Transverse colon (tissue), 4 donors: ENCODE measurements around the gene PLCB1. TPM values are rescaled to one million over a fixed set of nuclear protein-coding genes. Genes with fewer than 3 reads are reported as not detected.
A peak's percentile ranks its signal among the peaks of the same experiment; 100 is the strongest.

Source experiments
- DNase-seq: peaks from one replicate; pipeline ENCODE4 v3.0.0-alpha.2; 2019
- H3K27ac ChIP-seq, 4 donors: fragments of 200-600 bp; sonication (generic); 2 replicates each; pipeline ENCODE4 v1.5.1; 2016 to 2018; ENCODE audit warnings: inconsistent platforms in 4 of 4
- H3K27me3 ChIP-seq: fragments of 200-600 bp; sonication (generic); 2 replicates; pipeline ENCODE4 v1.5.1; 2017; ENCODE audit warnings: inconsistent platforms
- H3K36me3 ChIP-seq, 4 donors: fragments of 200-600 bp; sonication (generic); 2 replicates each; pipeline ENCODE4 v1.5.1; 2017 to 2019; ENCODE audit warnings: inconsistent platforms in 4 of 4
- H3K4me1 ChIP-seq, 4 donors: fragments of 200-600 bp; sonication (generic); 2 replicates each; pipeline ENCODE4 v1.5.1; 2017 to 2020; ENCODE audit warnings: inconsistent platforms in 4 of 4
- H3K4me3 ChIP-seq, 4 donors: fragments of 200-600 bp; sonication (generic); 1 replicate in 1 of 4; 2 replicates in 3 of 4; pipeline versions ENCODE4 v1.5.1 to v1.6.1; 2017 to 2019; ENCODE audit warnings: inconsistent platforms in 4 of 4
- H3K9me3 ChIP-seq, 2 donors: fragments of 200-600 bp; sonication (generic); 2 replicates each; pipeline ENCODE4 v1.5.1; 2017 to 2019; ENCODE audit warnings: inconsistent platforms in 2 of 2
- CTCF ChIP-seq, 5 experiments: fragments of 200-600 bp in 3 of 5; fragments of 450-650 bp in 2 of 5; sonication (generic) in 3 of 5; IDR thresholded peaks; 1 replicate in 2 of 5; 2 replicates in 3 of 5; pipeline ENCODE4 v1.5.1; 2016 to 2017; ENCODE audit warnings: antibody characterized with exemption in 5 of 5, inconsistent platforms in 3 of 5, mild to moderate bottlenecking in 2 of 5, moderate library complexity in 1 of 5
- EP300 ChIP-seq: sonication (generic); formaldehyde crosslinking; IDR thresholded peaks from one replicate; pipeline ENCODE4 v1.6.1; 2017; ENCODE audit warnings: antibody characterized with exemption, low read depth
- POLR2A ChIP-seq: fragments of 450-650 bp; IDR thresholded peaks from one replicate; pipeline ENCODE4 v1.6.1; 2016; ENCODE audit warnings: antibody characterized with exemption, mild to moderate bottlenecking, moderate library complexity
- POLR2AphosphoS5 ChIP-seq, 3 donors: sonication (generic); formaldehyde crosslinking; IDR thresholded peaks; one replicate each; pipeline ENCODE4 v1.6.1; 2016; ENCODE audit warnings: antibody characterized with exemption in 3 of 3
- WGBS, 2 donors: methylation state at CpG; one replicate each; pipeline ENCODE4 v1.1.5; 2018; ENCODE audit warnings: low coverage in 1 of 2; 5-methylcytosine and 5-hydroxymethylcytosine counted together
- in situ Hi-C, 4 donors: fragments of 200-750 bp; cut with MboI; loops; one replicate each; pipeline versions ENCODE4 v1.15.0 to v1.15.1; 2017; ENCODE audit warnings: low sequenced_read_pairs in 3 of 4, low pct_ligation_motif_present in 1 of 4, low pct_unique_long_range_greater_than_20kb in 1 of 4
- intact Hi-C: fragments of 100-400 bp; cut with DNase I; formaldehyde crosslinking; loops from one replicate; pipeline ENCODE4 v1.15.1; 2023; ENCODE audit warnings: low total_unique reads
- total RNA-seq, 4 donors: library from RNA; depleted of rRNA; stranded (reverse); fragments of >200 nt; gene quantifications; one replicate each; pipeline ENCODE4 v1.1.0, GENCODE V29; 2016

Gene PLCB1
- total RNA-seq, 4 donors from 2014 or later = 13.1 to 18.6 (median 15.8) TPM

GRCh38 chr20:8891039-8891438, 759.0 kb downstream of the PLCB1 start:
- no peak for TF ChIP-seq POLR2AphosphoS5 (IDR thresholded peaks at IDR 0.05)
- TF ChIP-seq CTCF (IDR thresholded peaks at IDR 0.05) = no peak
- no peak for TF ChIP-seq EP300
- no peak for TF ChIP-seq POLR2A
- intact Hi-C loops = no loop called here
- Histone ChIP-seq H3K4me3 (no peak overlapping the region), H3K9me3 (peaks cover 15 to 16% of the 10 kb centered on the region in 2 donors), H3K36me3 (no peaks in the 10 kb centered on the region), H3K27me3 (no peaks in the 10 kb centered on the region), H3K4me1 (no peaks in the 10 kb centered on the region), H3K27ac (no peak overlapping the region)
- WGBS, 2 donors = 90 to 100% methylated on average over 1 of the region's 1 CpG
- no peak for DNase-seq
- in situ Hi-C loops = no loop called here

DNA sequence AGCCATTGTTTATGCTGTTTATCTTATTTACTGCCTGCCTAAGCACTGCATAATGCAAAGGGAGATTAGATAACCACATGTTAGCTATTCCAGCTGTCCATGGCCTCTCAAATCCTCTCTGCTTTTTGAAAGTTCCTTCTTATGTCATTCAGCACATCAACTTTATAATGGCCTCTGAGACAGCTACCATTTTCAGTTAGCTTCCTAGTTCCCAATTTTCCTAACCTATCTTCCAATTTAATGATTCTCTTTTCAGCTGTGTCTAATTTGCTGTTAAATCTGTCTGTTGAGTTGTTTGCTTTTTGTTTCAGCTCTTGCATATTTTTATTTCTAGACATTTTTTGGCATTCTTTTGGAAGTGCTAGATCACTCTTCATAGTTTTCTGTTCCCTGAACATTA, 763.4 kb downstream of the PLCB1 start:
- H3K9me3 ChIP-seq = peaks cover 15 to 16% of the 10 kb centered on the region in 2 donors
- no peak overlapping the region for H3K4me3 ChIP-seq
- no peaks in the 10 kb centered on the region for H3K4me1 ChIP-seq
- intact Hi-C loops (no loop called here), in situ Hi-C loops (no loop called here)
- no peaks in the 10 kb centered on the region for H3K27me3 ChIP-seq
- TF ChIP-seq POLR2A (no peak), CTCF (IDR thresholded peaks at IDR 0.05) (no peak), EP300 (no peak), POLR2AphosphoS5 (IDR thresholded peaks at IDR 0.05) (no peak)
- no peak for DNase-seq
- no peak overlapping the region for H3K27ac ChIP-seq
- H3K36me3 ChIP-seq = no peaks in the 10 kb centered on the region

- no peak for TF ChIP-seq POLR2AphosphoS5 (IDR thresholded peaks at IDR 0.05)
- TF ChIP-seq EP300 = no peak
- no peak for TF ChIP-seq POLR2A
- no peak for TF ChIP-seq CTCF (IDR thresholded peaks at IDR 0.05)
- no peak for DNase-seq
- H3K27me3 ChIP-seq = no peaks in the 10 kb centered on the region
- H3K36me3 ChIP-seq = no peaks in the 10 kb centered on the region
- H3K9me3 ChIP-seq = peaks cover 15 to 16% of the 10 kb centered on the region in 2 donors
- intact Hi-C loops (no loop called here), in situ Hi-C loops (no loop called here)
- no peaks in the 10 kb centered on the region for H3K4me1 ChIP-seq
- H3K4me3 ChIP-seq = no peak overlapping the region
- no peak overlapping the region for H3K27ac ChIP-seq
These were observed 766.8 kb downstream of the PLCB1 start for GRCh38 chr20:8898823-8899222.

DNA sequence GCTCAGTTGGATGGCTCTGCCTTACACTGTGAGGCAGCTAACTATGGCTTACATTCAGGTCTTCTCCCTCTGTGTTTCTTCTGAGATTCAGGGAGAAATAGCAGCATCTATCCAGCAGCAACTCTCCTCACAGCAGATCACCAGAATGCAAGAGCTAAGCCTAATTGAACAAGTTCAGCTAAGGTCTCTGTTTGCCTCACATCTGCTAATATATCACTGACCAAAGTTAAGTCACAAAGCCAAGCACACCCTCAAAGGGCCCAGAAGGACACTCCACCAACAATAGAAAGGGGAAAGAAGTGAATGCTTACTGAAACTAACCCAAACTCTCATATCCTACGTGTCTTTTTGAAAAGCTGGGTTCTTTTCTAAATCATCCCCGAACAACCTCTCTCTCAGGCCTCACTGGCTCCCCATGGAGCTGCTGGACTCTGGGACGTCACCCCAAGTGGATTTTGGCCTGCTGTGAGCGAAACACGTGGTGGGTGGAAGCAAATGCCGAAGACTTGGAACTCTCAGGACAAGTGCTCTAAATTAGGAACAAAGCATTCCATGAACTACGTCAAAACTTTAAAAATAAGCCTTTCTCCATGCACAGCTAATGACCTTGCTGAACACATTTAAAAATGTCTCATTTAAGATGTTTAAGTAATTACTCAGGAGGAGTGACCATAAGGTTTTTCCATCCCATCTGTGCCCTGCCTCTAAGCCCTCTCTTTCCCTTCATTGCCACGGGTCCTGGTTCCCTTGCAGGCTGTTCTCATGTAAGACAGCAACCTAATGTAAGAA, 769.4 kb downstream of the PLCB1 start:
- Histone ChIP-seq H3K27ac (peak overlapping the region in 3 of 4 donors; percentile 17 to 37 (median 24)), H3K9me3 (no peaks in the 10 kb centered on the region), H3K27me3 (no peaks in the 10 kb centered on the region), H3K36me3 (no peaks in the 10 kb centered on the region), H3K4me3 (no peak overlapping the region), H3K4me1 (no peaks in the 10 kb centered on the region)
- intact Hi-C loops = no loop called here
- TF ChIP-seq CTCF (IDR thresholded peaks at IDR 0.05) = no peak
- no peak for TF ChIP-seq POLR2AphosphoS5 (IDR thresholded peaks at IDR 0.05)
- no peak for TF ChIP-seq POLR2A
- TF ChIP-seq EP300 = no peak
- DNase-seq = no peak
- in situ Hi-C loops = no loop called here
- WGBS, 2 donors = 75 to 83% methylated on average over 6 to 8 of the region's 8 CpGs
